Fibroblast of lung (primary cell): ENCODE measurements around the gene REC114. TPM values are rescaled to one million over a fixed set of nuclear protein-coding genes. Genes with fewer than 3 reads are reported as not detected.

Source experiments
- DNase-seq, 2 donors: peaks; one replicate each; pipeline versions ENCODE4 v3.0.0 to v3.0.0-alpha.2; 2010; ENCODE audit warnings: low read depth in 2 of 2
- H2AFZ ChIP-seq: 2 replicates; pipeline ENCODE4 v1.5.1; 2012; ENCODE audit warnings: low read length, control low read depth, inconsistent platforms
- H3K27ac ChIP-seq: 2 replicates; pipeline ENCODE4 v1.5.1; 2011; ENCODE audit warnings: low read length, control low read depth; ENCODE audit not compliant: insufficient read depth
- H3K27me3 ChIP-seq: 2 replicates; pipeline ENCODE4 v1.5.1; 2011; ENCODE audit warnings: mild to moderate bottlenecking, low read length; ENCODE audit not compliant: control insufficient read depth, insufficient read depth
- H3K36me3 ChIP-seq: 2 replicates; pipeline ENCODE4 v1.5.1; 2011; ENCODE audit warnings: low read length; ENCODE audit not compliant: control insufficient read depth, insufficient read depth
- H3K4me1 ChIP-seq: 2 replicates; pipeline ENCODE4 v1.5.1; 2011; ENCODE audit warnings: low read length; ENCODE audit not compliant: control insufficient read depth, insufficient read depth; ENCODE audit errors: extremely low read depth
- H3K4me2 ChIP-seq: 2 replicates; pipeline ENCODE4 v1.5.1; 2011; ENCODE audit warnings: low read length, control low read depth; ENCODE audit not compliant: insufficient read depth; ENCODE audit errors: extremely low read depth
- H3K4me3 ChIP-seq, 4 experiments: fragments of 200-600 bp in 1 of 4; sonication (generic) in 1 of 4; replicated peaks in 1 of 4; 2 replicates each; pipeline ENCODE4 v1.5.1; 2011 to 2016; ENCODE audit warnings: low read length in 4 of 4, low read depth in 3 of 4, mild to moderate bottlenecking in 3 of 4, control low read depth in 2 of 4, inconsistent platforms in 1 of 4, mixed read lengths in 1 of 4; ENCODE audit not compliant: insufficient read depth in 1 of 4; ENCODE audit errors: control extremely low read depth in 1 of 4
- H3K79me2 ChIP-seq: 2 replicates; pipeline ENCODE4 v1.5.1; 2012; ENCODE audit warnings: mild to moderate bottlenecking, low read length, inconsistent platforms; ENCODE audit not compliant: control insufficient read depth, insufficient read depth
- H3K9ac ChIP-seq: 2 replicates; pipeline ENCODE4 v1.5.1; 2011; ENCODE audit warnings: mild to moderate bottlenecking, low read length, control low read depth; ENCODE audit not compliant: insufficient read depth
- H3K9me3 ChIP-seq: 2 replicates; pipeline ENCODE4 v1.5.1; 2012; ENCODE audit warnings: low read depth, low read length; ENCODE audit not compliant: control insufficient read depth, insufficient read depth
- H4K20me1 ChIP-seq: 2 replicates; pipeline ENCODE4 v1.5.1; 2011; ENCODE audit warnings: low read length; ENCODE audit not compliant: control insufficient read depth, insufficient read depth; ENCODE audit errors: extremely low read depth
- CTCF ChIP-seq, 2 donors: IDR thresholded peaks in 1 of 2; conservative IDR thresholded peaks in 1 of 2; 1 replicate in 1 of 2; 2 replicates in 1 of 2; pipeline ENCODE4 v1.5.1; 2011 to 2012; ENCODE audit warnings: low read length in 2 of 2, control low read depth in 1 of 2, inconsistent platforms in 1 of 2, low read depth in 1 of 2, mild to moderate bottlenecking in 1 of 2
- EZH2 ChIP-seq: IDR thresholded peaks from 2 replicates; pipeline ENCODE4 v1.5.1; 2012; ENCODE audit warnings: low read length, control low read depth, mild to moderate bottlenecking; ENCODE audit errors: missing control alignments
- polyA plus RNA-seq, 2 donors: library from polyadenylated mRNA; depleted of rRNA in 1 of 2; stranded (reverse) in 1 of 2; unstranded in 1 of 2; fragments of >200 nt; gene quantifications; 2 replicates each; pipeline ENCODE4 v1.2.1, GENCODE V29; 2011 to 2012; ENCODE audit warnings: missing spikeins in 1 of 2
- total RNA-seq: library from RNA; depleted of rRNA; stranded (reverse); fragments of >200 nt; gene quantifications from 2 replicates; pipeline ENCODE4 v1.2.1, GENCODE V29; 2014

The REC114 gene
- total and polyA plus RNA-seq, 2 donors (not counting 1 experiment from before 2014, with no cell fraction given), result not detected

GRCh38 chr15:73602992-73603391, 160.0 kb downstream of the REC114 start:
- Histone ChIP-seq H3K36me3 (no peaks in the 10 kb centered on the region), H3K4me3 (no peak overlapping the region), H3K79me2 (peaks cover 79% of the 10 kb centered on the region), H3K4me1 (peaks cover 31% of the 10 kb centered on the region), H3K9me3 (no peaks in the 10 kb centered on the region), H4K20me1 (no peaks in the 10 kb centered on the region), H3K4me2 (no peak overlapping the region), H3K27me3 (no peaks in the 10 kb centered on the region), H3K9ac (no peak overlapping the region), H3K27ac (no peak overlapping the region), H2AFZ (no peak overlapping the region)
- DNase-seq, result no peak
- TF ChIP-seq CTCF (conservative IDR thresholded peaks at IDR 0.05 in 1 of 2, IDR thresholded peaks at IDR 0.05 in 1 of 2; ENCODE audit: low read depth in 1 of 2, low read length in 2 of 2), result no peak
- no peak for TF ChIP-seq EZH2

- no peaks in the 10 kb centered on the region for H3K36me3 ChIP-seq
- peaks cover 37% of the 10 kb centered on the region for H3K4me1 ChIP-seq
- H4K20me1 ChIP-seq, result no peaks in the 10 kb centered on the region
Measured at GRCh38 chr15:73604477-73604876, 161.5 kb downstream of the REC114 start.

GRCh38 chr15:73605759-73606436, 162.9 kb downstream of the REC114 start:
- Histone ChIP-seq H3K4me2 (no peak overlapping the region), H3K4me3 (no peak overlapping the region), H3K9me3 (no peaks in the 10 kb centered on the region), H4K20me1 (no peaks in the 10 kb centered on the region), H3K27me3 (no peaks in the 10 kb centered on the region), H2AFZ (no peak overlapping the region), H3K9ac (no peak overlapping the region), H3K4me1 (peaks cover 28% of the 10 kb centered on the region), H3K36me3 (no peaks in the 10 kb centered on the region), H3K27ac (no peak overlapping the region), H3K79me2 (peaks cover 81% of the 10 kb centered on the region)
- DNase-seq, result no peak
- TF ChIP-seq CTCF (conservative IDR thresholded peaks at IDR 0.05 in 1 of 2, IDR thresholded peaks at IDR 0.05 in 1 of 2; ENCODE audit: low read depth in 1 of 2, low read length in 2 of 2) (no peak), EZH2 (no peak)

More at GRCh38 chr15:73604477-73604876, 161.5 kb downstream of the REC114 start:
- H3K9me3 ChIP-seq, result no peaks in the 10 kb centered on the region
- no peak overlapping the region for H3K9ac ChIP-seq
- H3K4me3 ChIP-seq, result no peak overlapping the region
- TF ChIP-seq CTCF (conservative IDR thresholded peaks at IDR 0.05 in 1 of 2, IDR thresholded peaks at IDR 0.05 in 1 of 2; ENCODE audit: low read depth in 1 of 2, low read length in 2 of 2) (no peak), EZH2 (no peak)
- H3K4me2 ChIP-seq, result no peak overlapping the region
- H3K27me3 ChIP-seq, result no peaks in the 10 kb centered on the region
- no peak overlapping the region for H3K27ac ChIP-seq
- H3K79me2 ChIP-seq, result peaks cover 81% of the 10 kb centered on the region
- no peak for DNase-seq
- H2AFZ ChIP-seq, result no peak overlapping the region
